AG09319 (cell line): ENCODE results near the gene TMEM204.
A peak's percentile ranks its signal among the peaks of the same experiment; 100 is the strongest.

Source experiments
- DNase-seq: peaks from one replicate; pipeline ENCODE4 v3.0.0-alpha.2; 2010; ENCODE audit warnings: low read depth; ENCODE audit errors: extremely low read depth
- TF ChIP-seq, protein P1 (sequence below): IDR thresholded peaks from 2 replicates; pipeline ENCODE4 v1.5.1; 2011; ENCODE audit warnings: low read depth, mild to moderate bottlenecking, inconsistent platforms, low read length, moderate library complexity

The TMEM204 gene

DNA sequence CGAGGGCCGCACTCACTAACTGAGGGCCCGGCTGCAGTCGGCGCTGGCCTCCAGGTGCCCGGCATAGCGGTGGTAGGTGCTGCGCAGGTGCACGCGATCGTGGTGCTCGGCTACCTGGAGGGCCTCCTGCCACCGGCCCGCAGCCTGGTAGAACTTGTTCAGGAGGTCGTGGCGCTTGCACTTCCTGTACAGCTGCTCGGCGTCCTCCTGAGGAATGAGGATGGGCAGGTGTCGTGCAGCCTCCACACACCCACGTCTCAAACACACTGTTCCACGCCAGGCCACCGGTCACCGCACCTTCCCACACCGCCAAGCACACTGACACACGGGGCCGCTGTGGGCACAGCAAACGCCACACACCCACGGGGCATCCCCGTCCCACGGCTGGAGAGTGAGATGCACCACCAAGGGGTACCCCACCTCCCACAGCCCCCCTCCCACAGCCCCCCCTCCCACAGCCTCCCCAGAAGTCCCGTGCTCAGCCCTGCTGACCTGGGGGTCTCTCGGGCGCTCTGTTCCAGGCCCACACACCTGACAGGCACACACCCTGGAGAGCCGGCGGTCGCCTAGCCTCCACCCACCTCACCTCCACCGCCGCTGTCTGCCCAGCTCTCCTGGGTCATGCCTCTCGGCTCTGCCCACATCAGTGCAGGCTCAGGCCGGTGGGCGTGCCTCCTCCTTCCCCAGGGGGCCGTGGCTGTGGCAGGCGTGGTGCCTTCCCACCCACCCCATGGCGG is 7.4 kb upstream of the TMEM204 start:
- TF ChIP-seq, protein P1, sequence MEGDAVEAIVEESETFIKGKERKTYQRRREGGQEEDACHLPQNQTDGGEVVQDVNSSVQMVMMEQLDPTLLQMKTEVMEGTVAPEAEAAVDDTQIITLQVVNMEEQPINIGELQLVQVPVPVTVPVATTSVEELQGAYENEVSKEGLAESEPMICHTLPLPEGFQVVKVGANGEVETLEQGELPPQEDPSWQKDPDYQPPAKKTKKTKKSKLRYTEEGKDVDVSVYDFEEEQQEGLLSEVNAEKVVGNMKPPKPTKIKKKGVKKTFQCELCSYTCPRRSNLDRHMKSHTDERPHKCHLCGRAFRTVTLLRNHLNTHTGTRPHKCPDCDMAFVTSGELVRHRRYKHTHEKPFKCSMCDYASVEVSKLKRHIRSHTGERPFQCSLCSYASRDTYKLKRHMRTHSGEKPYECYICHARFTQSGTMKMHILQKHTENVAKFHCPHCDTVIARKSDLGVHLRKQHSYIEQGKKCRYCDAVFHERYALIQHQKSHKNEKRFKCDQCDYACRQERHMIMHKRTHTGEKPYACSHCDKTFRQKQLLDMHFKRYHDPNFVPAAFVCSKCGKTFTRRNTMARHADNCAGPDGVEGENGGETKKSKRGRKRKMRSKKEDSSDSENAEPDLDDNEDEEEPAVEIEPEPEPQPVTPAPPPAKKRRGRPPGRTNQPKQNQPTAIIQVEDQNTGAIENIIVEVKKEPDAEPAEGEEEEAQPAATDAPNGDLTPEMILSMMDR, result no peak
- no peak for DNase-seq

DNA sequence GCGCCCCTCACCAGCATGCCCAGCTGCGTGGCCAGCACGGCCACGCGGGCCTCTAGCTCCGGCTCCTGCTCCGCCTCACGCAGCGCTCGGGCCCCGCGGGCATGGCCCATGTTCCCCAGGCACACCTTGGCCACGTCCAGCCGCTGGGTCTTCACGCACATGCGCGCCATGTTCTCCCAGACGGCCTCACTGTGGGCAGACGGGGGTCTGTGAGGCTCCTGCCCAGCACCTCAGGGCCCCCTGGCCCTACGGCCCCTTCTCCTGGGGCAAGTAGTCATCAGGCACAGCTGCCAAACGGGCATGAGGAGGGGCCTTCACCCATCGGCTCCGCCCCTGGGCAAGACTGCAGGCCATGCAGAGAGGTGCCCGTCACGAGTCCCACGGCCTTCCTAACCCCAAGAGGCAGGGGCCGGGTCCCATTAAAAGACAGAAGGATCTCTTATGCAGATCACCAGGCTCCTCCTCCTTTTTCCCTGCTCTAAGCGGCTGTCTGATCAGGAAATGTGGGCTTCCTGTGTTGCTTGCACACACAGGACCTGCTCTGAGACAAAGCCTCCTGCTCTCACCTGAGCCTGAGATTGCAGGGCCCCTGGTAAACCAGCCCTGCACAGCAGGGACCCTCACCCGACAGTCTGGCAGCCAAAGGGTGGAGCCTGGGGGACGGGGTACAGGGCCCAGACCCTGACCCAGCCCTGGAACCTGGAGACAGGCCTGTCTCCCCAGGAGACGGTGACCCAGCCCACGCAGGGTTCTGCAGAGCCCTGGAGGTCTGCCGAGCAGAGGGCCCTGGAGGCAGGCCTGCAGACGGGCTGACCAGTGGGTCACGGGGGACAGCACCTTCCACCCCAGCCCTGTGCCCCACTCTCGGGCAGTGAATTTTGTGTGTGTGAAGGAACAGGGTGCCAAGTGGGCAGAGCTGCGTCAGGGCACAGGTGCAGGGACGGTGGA is 6.6 kb upstream of the TMEM204 start:
- TF ChIP-seq, protein P1, result no peak
- DNase-seq, result no peak

DNA sequence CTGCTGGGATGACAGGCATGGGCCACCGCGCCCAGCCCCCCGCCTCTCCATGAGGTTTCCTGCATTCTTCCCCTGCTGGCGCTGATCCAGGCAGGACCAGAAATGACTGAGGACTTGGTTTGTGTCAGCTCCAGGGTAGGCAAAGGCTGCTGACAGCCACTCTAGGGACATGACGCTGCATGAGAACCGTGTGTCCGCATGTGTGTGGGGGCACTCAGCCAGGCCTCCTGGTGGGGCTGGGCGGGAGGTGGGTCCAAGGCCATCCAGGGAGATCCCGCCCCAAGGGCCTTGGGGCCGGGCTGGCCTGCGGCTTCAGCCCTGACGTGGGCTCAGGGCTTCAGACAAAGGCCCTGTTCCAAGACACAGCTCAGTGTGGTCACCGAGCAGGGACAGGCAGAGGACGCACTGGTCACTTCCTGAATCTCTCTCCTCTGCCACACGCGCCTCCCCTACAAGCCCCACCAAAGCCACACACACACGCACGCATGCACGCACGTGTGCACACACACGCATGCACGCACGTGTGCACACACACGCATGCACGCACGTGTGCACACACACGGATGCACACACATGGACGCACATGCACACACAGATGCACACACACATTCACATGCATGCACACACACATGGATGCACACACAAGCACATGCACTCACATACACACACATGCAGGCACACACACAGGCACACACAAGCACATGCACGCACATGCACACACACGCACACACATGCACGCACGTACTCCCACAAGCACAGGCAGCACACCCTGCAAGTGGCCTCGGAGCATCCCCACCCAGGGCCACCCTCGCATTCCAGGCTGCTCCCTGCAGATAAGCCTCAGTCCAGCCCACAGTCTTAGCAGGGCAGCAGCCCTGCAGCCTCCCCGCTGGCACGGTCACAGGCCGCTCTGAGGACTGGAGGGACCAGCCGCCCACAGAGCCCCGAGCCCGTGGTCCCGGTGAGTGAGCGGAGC is 5.3 kb upstream of the TMEM204 start:
- no peak for DNase-seq
- TF ChIP-seq, protein P1, result no peak

DNA sequence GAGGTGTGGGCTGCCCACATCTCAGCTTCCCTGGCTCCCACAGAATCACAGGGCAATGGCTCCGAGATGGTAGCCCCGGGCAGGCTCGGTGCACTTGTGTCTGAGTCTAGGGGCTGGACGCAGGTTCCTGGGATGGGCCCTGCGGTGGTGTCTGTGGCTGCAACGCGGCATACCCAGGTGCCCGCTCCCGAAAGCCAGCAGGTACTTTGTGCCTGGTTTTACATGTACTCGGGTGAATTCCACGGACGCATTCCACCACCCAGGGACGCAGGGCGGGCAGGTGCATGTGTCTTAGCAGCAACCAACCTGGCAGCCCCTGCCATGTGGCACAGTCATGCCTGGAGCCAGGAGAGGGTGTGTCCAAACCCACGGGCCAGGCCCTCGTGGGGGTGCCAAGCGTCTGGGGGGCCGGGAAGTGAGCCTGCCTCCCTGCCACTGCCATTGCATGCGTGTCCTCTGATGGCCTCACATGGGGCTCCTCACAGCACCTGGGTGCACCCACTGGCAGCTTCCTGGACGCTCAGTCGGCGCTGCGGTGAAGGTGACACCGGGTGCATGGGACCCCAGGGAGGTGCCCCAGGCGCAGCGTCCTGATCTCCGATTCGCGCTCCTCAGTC is 4.4 kb upstream of the TMEM204 start:
- DNase-seq, result no peak
- TF ChIP-seq, protein P1, result no peak

DNA sequence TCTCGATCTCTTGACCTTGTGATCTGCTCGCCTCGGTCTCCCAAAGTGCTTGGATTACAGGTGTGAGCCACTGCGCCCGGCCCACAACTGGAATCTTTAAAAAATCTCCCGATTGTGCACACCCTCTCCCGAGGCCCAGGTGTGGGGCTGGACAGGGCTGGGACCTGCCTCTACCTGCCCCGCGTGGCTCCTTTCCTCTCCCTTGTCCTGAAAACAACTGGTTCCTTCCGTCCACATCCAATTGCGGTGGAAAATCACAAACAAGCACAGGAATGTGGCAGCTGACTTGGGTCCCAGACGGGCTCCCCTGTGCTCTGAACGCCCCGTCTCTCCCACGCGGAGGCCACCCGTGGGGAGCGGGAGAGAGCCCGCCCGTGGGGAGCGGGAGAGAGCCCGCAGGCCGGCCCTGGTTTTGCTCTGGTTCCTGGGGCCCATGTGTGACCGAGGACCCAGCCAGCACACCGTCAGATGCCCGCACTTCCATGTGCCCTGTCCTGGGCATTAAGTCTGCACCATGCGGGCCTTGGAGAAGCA is 3.0 kb upstream of the TMEM204 start:
- TF ChIP-seq, protein P1, result no peak
- no peak for DNase-seq

DNA sequence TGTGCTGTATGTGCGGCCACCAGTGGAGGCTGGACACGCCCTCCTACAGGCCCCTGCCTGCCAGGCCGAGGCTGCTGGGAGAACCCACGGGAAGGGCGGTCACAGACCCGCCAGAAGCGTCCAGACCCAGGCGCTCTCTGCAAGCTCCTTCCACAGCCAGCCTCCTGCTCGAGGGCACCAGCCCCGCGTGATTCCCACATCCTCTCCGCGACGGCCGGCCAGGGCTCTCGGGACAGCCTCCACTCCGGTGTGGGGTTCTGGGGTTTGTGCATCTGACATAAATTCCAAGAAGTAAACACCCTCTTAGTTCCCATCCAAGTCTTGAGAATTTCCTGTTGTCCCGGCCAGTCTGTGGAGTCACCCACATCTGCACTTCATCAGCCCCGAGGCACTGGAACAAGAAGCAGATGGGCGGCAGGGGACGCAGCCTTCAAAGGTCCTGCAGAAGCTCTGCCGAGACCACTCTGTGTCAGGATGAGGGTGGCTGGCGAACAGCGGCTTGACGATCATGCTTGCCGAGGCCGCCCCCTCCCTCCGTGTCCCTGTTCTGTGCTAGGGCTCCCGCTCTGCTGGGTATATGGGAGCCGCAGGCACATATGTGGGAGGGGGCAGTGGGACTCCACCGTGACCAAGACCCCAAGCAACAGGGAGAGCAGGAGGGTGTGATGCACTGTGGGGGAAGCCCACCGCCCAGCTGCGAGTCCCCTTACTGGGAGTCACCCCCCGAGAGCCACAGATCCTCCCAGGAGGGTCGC is 2.4 kb upstream of the TMEM204 start:
- TF ChIP-seq, protein P1, result peak; percentile 6
- peak; percentile 81 for DNase-seq
